ENCODE data around the gene USP17L18.
"Not testable (repeated sequence)": the region's sequence is repeated elsewhere in the genome, so short reads cannot be mapped to it uniquely, and the experiment has no call there.

DNA sequence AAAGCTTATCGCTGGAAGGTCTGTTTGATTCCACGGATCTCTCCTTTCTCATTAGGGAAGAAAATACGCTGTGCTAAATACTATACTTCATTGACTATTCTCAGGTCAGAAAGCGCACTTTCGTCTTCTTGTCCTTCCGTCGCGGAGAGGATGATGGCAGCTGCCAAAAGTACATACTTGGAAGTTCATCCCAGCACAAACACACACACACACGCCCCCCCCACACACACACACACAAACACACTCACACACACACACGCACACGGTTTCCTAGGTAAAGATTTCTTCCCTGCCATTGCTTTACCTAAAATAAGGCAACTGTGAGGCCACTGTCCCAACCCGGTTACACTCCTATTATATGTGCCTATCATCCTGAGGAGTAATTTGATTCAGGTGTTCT is 10.0 kb upstream of the USP17L18 start:
- TF ChIP-seq, protein P1, sequence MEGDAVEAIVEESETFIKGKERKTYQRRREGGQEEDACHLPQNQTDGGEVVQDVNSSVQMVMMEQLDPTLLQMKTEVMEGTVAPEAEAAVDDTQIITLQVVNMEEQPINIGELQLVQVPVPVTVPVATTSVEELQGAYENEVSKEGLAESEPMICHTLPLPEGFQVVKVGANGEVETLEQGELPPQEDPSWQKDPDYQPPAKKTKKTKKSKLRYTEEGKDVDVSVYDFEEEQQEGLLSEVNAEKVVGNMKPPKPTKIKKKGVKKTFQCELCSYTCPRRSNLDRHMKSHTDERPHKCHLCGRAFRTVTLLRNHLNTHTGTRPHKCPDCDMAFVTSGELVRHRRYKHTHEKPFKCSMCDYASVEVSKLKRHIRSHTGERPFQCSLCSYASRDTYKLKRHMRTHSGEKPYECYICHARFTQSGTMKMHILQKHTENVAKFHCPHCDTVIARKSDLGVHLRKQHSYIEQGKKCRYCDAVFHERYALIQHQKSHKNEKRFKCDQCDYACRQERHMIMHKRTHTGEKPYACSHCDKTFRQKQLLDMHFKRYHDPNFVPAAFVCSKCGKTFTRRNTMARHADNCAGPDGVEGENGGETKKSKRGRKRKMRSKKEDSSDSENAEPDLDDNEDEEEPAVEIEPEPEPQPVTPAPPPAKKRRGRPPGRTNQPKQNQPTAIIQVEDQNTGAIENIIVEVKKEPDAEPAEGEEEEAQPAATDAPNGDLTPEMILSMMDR (IDR thresholded peaks at IDR 0.05), result not testable (repeated sequence)
- TF ChIP-seq EZH2phosphoT487, EZH2 (IDR thresholded peaks at IDR 0.05): not testable (repeated sequence)

All from neural progenitor cell (in vitro differentiated cells).